Esophagus squamous epithelium (tissue), 5 donors: ENCODE data around the gene POLR1E. TPM values are rescaled to one million over a fixed set of nuclear protein-coding genes. Genes with fewer than 3 reads are reported as not detected.

ENCODE experiments used
- DNase-seq: peaks from one replicate; lab custom pipeline; 2025; lab: John Stamatoyannopoulos, UW
- H3K27ac ChIP-seq, 4 donors: fragments of 200-600 bp; sonication (generic); one replicate each; pipeline ENCODE4 v1.5.1; 2016 to 2019; ENCODE audit warnings: mild to moderate bottlenecking in 1 of 4
- H3K27me3 ChIP-seq, 4 donors: fragments of 200-600 bp; sonication (generic); 1 replicate in 3 of 4; 2 replicates in 1 of 4; pipeline versions ENCODE4 v1.5.1 to v1.6.0; 2017 to 2021; ENCODE audit warnings: antibody characterized with exemption in 1 of 4
- H3K36me3 ChIP-seq, 3 donors: fragments of 200-600 bp; sonication (generic); one replicate each; pipeline ENCODE4 v1.5.1; 2016 to 2019
- H3K4me1 ChIP-seq, 3 donors: fragments of 200-600 bp; sonication (generic); one replicate each; pipeline ENCODE4 v1.5.1; 2017 to 2019
- H3K4me3 ChIP-seq, 4 donors: fragments of 200-600 bp; sonication (generic); 1 replicate in 3 of 4; 2 replicates in 1 of 4; pipeline ENCODE4 v1.5.1; 2016 to 2019; ENCODE audit warnings: mild to moderate bottlenecking in 2 of 4, moderate library complexity in 1 of 4
- H3K9me3 ChIP-seq, 3 donors: fragments of 200-600 bp; sonication (generic); one replicate each; pipeline ENCODE4 v1.5.1; 2016 to 2019
- POLR2A ChIP-seq, 4 donors: fragments of 450-650 bp; IDR thresholded peaks; one replicate each; pipeline ENCODE4 v1.6.1; 2017; ENCODE audit warnings: antibody characterized with exemption in 4 of 4, mild to moderate bottlenecking in 4 of 4, moderate library complexity in 3 of 4
- WGBS, 2 donors: methylation state at CpG; one replicate each; pipeline ENCODE4 v1.1.5; 2018; 5-methylcytosine and 5-hydroxymethylcytosine counted together
- intact Hi-C: fragments of 100-400 bp; cut with DNase I; formaldehyde crosslinking; loops from one replicate; pipeline ENCODE4 v1.15.0; 2022
- total RNA-seq, 4 donors: library from RNA; depleted of rRNA; stranded (reverse); fragments of >200 nt; gene quantifications; one replicate each; pipeline ENCODE4 v1.1.0, GENCODE V29; 2016
- TF ChIP-seq, protein P1 (sequence below), 6 experiments: fragments of 450-650 bp in 4 of 6; fragments of 200-600 bp in 2 of 6; sonication (generic) in 2 of 6; IDR thresholded peaks; one replicate each; pipeline ENCODE4 v1.5.1; 2016 to 2019; ENCODE audit warnings: antibody characterized with exemption in 6 of 6, mild to moderate bottlenecking in 4 of 6, moderate library complexity in 4 of 6
- donor health status: DM: yes; HTN: yes; CAD: no.

Gene POLR1E
- total RNA-seq, 4 donors from 2014 or later = 11.6 to 31.1 (median 15.2) TPM

DNA sequence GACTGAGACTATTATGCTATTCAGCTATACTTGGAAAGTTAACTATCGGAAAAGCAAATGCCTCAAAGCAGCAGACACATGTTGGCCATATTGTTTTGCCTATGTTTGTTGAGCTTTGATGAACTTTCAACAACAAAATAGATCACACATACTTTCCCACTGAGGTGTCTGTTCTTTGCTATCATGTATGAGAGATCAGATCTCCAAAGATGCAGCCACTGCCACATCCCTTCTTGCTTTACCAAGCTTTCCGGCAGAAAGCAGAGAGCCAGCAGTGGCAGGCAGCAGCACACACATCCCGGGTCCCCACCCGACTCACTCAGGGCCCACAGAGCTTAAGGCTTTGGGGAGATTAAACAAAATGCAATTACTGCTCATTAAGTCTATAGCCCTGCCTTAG, 39.3 kb upstream of the POLR1E start:
- H3K27ac ChIP-seq = no peak overlapping the region
- intact Hi-C loops = no loop called here
- TF ChIP-seq POLR2A (IDR thresholded peaks at IDR 0.05) = no peak
- TF ChIP-seq, protein P1, sequence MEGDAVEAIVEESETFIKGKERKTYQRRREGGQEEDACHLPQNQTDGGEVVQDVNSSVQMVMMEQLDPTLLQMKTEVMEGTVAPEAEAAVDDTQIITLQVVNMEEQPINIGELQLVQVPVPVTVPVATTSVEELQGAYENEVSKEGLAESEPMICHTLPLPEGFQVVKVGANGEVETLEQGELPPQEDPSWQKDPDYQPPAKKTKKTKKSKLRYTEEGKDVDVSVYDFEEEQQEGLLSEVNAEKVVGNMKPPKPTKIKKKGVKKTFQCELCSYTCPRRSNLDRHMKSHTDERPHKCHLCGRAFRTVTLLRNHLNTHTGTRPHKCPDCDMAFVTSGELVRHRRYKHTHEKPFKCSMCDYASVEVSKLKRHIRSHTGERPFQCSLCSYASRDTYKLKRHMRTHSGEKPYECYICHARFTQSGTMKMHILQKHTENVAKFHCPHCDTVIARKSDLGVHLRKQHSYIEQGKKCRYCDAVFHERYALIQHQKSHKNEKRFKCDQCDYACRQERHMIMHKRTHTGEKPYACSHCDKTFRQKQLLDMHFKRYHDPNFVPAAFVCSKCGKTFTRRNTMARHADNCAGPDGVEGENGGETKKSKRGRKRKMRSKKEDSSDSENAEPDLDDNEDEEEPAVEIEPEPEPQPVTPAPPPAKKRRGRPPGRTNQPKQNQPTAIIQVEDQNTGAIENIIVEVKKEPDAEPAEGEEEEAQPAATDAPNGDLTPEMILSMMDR (IDR thresholded peaks at IDR 0.05) = no peak
- DNase-seq = no peak
- H3K27me3 ChIP-seq = no peaks in the 10 kb centered on the region
- no peak overlapping the region for H3K4me3 ChIP-seq
- 71 to 92% methylated on average over 1 to 3 of the region's 4 CpGs for WGBS, 2 donors
- H3K36me3 ChIP-seq = peaks cover 3 to 67% (median 12%) of the 10 kb centered on the region in 3 donors
- H3K9me3 ChIP-seq = no peaks in the 10 kb centered on the region
- H3K4me1 ChIP-seq = peaks cover 0 to 34% (median 0%) of the 10 kb centered on the region in 3 donors

DNA sequence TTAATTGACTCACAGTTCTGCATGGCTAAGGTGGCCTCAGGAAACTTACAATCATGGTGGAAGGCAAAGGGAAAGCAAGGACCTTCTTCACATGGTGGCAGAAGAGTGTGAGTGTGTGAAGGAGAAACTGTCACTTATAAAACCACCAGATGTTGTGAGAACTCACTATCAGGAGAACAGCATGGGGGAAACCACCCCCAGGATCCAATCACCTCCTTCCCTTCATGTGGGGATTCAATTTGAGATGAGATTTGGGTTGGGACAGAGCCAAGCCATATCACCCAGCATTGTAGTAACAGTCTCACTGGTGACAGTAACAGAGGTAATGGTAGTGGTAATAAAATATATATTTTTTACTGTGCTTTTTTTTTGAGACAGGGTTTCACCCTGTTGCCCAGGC, 38.6 kb upstream of the POLR1E start:
- no peaks in the 10 kb centered on the region for H3K27me3 ChIP-seq
- TF ChIP-seq, protein P1 (IDR thresholded peaks at IDR 0.05) = no peak
- intact Hi-C loops = no loop called here

DNA sequence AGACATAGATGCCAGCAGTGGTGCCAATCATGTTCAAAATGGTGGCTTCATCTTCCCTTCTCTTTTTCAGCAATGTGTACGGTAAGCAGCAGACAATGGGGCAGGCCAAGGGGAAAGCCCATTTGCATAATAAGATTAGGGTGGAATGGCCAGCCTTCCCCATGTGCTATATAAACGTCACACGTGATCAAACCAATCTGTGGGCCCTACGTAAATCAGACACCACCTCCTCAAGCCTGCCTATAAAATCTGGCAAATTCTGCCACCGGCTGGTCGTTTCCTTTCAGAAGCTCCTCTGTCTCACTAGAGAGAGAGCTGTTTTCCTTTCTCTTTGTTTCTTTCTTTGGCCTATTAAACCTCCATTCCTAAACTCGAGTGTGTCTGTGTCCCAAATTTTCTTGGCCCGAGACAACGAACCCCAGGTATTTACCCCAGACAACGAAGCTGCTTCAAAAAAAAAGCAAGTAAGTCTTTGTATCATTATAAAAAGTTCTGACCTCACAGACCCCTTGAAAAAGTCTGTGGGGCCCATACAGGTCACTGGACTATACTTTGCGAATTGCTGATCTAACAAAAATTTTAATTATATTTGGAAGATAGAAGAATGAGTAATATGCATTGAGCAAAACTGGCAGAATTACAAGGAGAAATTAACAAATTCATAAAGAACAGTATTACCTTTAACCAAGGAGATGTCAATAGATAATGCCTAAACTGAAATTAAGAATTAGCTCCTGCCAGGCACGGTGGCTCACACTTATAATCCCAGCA, 35.7 kb upstream of the POLR1E start:
- no peak for DNase-seq
- WGBS, 2 donors = 81 to 91% methylated on average over 12 of the region's 12 CpGs
- Histone ChIP-seq H3K27ac (no peak overlapping the region), H3K9me3 (no peaks in the 10 kb centered on the region), H3K27me3 (no peaks in the 10 kb centered on the region), H3K4me3 (no peak overlapping the region), H3K4me1 (peaks cover 3 to 55% (median 20%) of the 10 kb centered on the region in 3 donors), H3K36me3 (peaks cover 0 to 36% (median 0%) of the 10 kb centered on the region in 3 donors)
- no peak for TF ChIP-seq POLR2A (IDR thresholded peaks at IDR 0.05)
- TF ChIP-seq, protein P1 (IDR thresholded peaks at IDR 0.05) = no peak
- intact Hi-C loops = no loop called here

More for the DNA sequence above, 38.6 kb upstream of the POLR1E start:
- no peak for DNase-seq
- H3K9me3 ChIP-seq = no peaks in the 10 kb centered on the region
- H3K27ac ChIP-seq = no peak overlapping the region
- peaks cover 0 to 41% (median 0%) of the 10 kb centered on the region in 3 donors for H3K4me1 ChIP-seq
- no peak overlapping the region for H3K4me3 ChIP-seq
- peaks cover 0 to 60% (median 5%) of the 10 kb centered on the region in 3 donors for H3K36me3 ChIP-seq

DNA sequence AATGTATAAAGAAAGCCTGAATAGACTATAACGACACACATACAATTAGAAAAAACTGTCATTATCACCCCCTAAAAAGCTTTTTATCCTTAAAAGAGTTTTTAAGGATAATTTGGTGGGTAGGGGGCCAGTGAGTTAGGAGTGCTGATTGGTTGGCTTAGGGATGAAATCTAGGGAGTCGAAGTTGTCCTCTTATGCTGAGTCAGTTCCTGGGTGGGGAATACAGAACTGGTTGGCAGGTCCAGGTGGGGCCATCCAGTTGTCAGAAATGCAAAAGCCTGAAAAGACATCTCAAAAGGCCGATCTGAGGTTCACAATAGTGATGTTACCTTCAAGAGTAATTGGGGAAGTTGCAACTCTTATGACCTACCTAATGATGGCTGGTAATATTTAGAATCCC, 34.1 kb upstream of the POLR1E start:
- WGBS, 2 donors = 57 to 80% methylated on average over 3 of the region's 3 CpGs
- Histone ChIP-seq H3K4me3 (no peak overlapping the region), H3K27me3 (no peaks in the 10 kb centered on the region), H3K4me1 (peaks cover 9 to 69% (median 20%) of the 10 kb centered on the region in 3 donors), H3K36me3 (peaks cover 0 to 35% (median 0%) of the 10 kb centered on the region in 3 donors), H3K9me3 (no peaks in the 10 kb centered on the region), H3K27ac (peak overlapping the region in 2 of 4 donors; percentile 64)
- intact Hi-C loops = no loop called here
- TF ChIP-seq, protein P1 (IDR thresholded peaks at IDR 0.05) = no peak
- no peak for TF ChIP-seq POLR2A (IDR thresholded peaks at IDR 0.05)
- DNase-seq = no peak

DNA sequence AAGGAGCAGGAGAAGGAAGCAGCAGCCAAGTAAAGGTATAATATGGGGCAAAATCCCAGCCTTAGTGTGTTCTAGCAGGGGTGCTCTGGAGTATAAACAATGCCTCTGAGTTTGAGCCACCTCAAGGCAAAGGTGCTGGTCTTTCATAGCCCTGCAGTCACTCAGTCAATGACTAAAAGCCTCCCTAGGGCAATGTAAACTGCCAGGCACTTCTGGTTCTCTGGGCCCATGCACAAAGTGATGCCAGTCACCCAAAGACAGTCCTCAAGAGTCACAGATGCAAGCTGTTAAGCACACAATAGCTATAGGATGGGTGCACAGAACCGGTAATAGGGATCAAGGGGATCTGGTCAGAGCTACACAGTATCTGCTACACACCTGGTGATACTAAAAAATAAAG, 33.1 kb upstream of the POLR1E start:
- Histone ChIP-seq H3K4me3 (no peak overlapping the region), H3K27ac (peak overlapping the region in 2 of 4 donors; percentile 64), H3K36me3 (peaks cover 0 to 35% (median 0%) of the 10 kb centered on the region in 3 donors), H3K9me3 (no peaks in the 10 kb centered on the region), H3K27me3 (no peaks in the 10 kb centered on the region), H3K4me1 (peaks cover 13 to 69% (median 24%) of the 10 kb centered on the region in 3 donors)
- TF ChIP-seq POLR2A (IDR thresholded peaks at IDR 0.05) = no peak
- TF ChIP-seq, protein P1 (IDR thresholded peaks at IDR 0.05) = no peak
- WGBS, 2 donors = 71 to 91% methylated on average over 1 of the region's 1 CpG
- DNase-seq = no peak
- intact Hi-C loops = no loop called here
